A549 (cell line): ENCODE measurements around the gene HLCS. TPM values are rescaled to one million over a fixed set of nuclear protein-coding genes. Genes with fewer than 3 reads are reported as not detected.

Source experiments
- ATAC-seq, 2 experiments: fragments of 200-7000 bp in 1 of 2; fragments of >200 bp in 1 of 2; cut with Nextera tagmentation in 1 of 2; cut with Tn5 transposase in 1 of 2; 3 replicates each; pipeline versions ENCODE4 v1.8.0 to v1.9.1; 2018 to 2020; ENCODE audit warnings: mild to moderate bottlenecking in 1 of 2, moderate library complexity in 1 of 2
- CTCF ChIA-PET: fragments of 300-600 bp; sonication (Branson Sonifier 250); formaldehyde crosslinking; extraction: SDS; loops from one replicate; lab custom pipeline; 2021; ENCODE audit warnings: antibody characterized with exemption, inconsistent platforms; lab: Yijun Ruan, JAX
- POLR2A ChIA-PET: fragments of 350-600 bp; formaldehyde crosslinking; extraction: SDS; loops from one replicate; lab custom pipeline; 2021; ENCODE audit warnings: antibody characterized with exemption, inconsistent platforms; lab: Yijun Ruan, JAX
- DNase-seq, 2 experiments: peaks; one replicate each; pipeline versions ENCODE4 v3.0.0 to v3.0.0-alpha.2; 2011 to 2016; ENCODE audit warnings: low read depth in 1 of 2, low spot score in 1 of 2
- FAIRE-seq: peaks from 2 replicates; lab custom pipeline; 2011; peaks lifted over from hg19 to GRCh38; lab: Jason Lieb, UNC
- H3K27ac ChIP-seq, 2 experiments: fragments of >200 bp; sonication (Bioruptor Twin); formaldehyde crosslinking; 3 replicates each; pipeline ENCODE4 v1.5.1; 2016 to 2017
- H3K4me1 ChIP-seq: fragments of >200 bp; sonication (Bioruptor Twin); formaldehyde crosslinking; 3 replicates; pipeline ENCODE4 v1.6.1; 2016
- H3K4me2 ChIP-seq: fragments of >200 bp; sonication (Bioruptor Twin); formaldehyde crosslinking; 3 replicates; pipeline ENCODE4 v1.6.1; 2016
- H3K4me3 ChIP-seq: fragments of >200 bp; sonication (Bioruptor Twin); formaldehyde crosslinking; 3 replicates; pipeline ENCODE4 v1.5.1; 2016
- H3K9me3 ChIP-seq: fragments of >200 bp; sonication (Bioruptor Twin); formaldehyde crosslinking; 3 replicates; pipeline ENCODE4 v1.6.1; 2016
- ATOH8 ChIP-seq: fragments of 250-450 bp; sonication (Bioruptor Pico); IDR thresholded peaks from 2 replicates; pipeline ENCODE4 v1.5.0; 2020; ENCODE audit warnings: low read depth, mild to moderate bottlenecking, moderate library complexity
- CHD2 ChIP-seq: fragments of 150-350 bp; IDR thresholded peaks from 2 replicates; pipeline ENCODE4 v1.6.1; 2014; ENCODE audit warnings: low read length; ENCODE audit not compliant: partially characterized antibody
- EHF ChIP-seq: fragments of 250-450 bp; sonication (Bioruptor Pico); IDR thresholded peaks from 2 replicates; pipeline ENCODE4 v1.5.0; 2020; ENCODE audit warnings: mild to moderate bottlenecking
- EHMT2 ChIP-seq: fragments of 200-600 bp; sonication (generic); IDR thresholded peaks from 2 replicates; pipeline ENCODE4 v1.6.1; 2016; ENCODE audit warnings: antibody characterized with exemption, low read depth, mild to moderate bottlenecking, moderate library complexity
- EP300 ChIP-seq, 2 experiments: fragments of >200 bp; sonication (Bioruptor Twin); formaldehyde crosslinking; IDR thresholded peaks; 2 replicates in 1 of 2; 3 replicates in 1 of 2; pipeline ENCODE4 v1.6.1; 2016 to 2017
- ESRRA ChIP-seq: fragments of 150-350 bp; IDR thresholded peaks from 2 replicates; pipeline ENCODE4 v1.6.1; 2014; ENCODE audit warnings: mild to moderate bottlenecking, low read length, borderline replicate concordance
- GATA3 ChIP-seq: IDR thresholded peaks from 2 replicates; pipeline ENCODE4 v1.6.1; 2012; ENCODE audit warnings: borderline replicate concordance
- NFE2L2 ChIP-seq: fragments of 150-350 bp; conservative IDR thresholded peaks from 2 replicates; pipeline ENCODE4 v1.6.1; 2014; ENCODE audit warnings: low read length
- PBX3 ChIP-seq: IDR thresholded peaks from 2 replicates; pipeline ENCODE4 v1.6.1; 2012
- PHF8 ChIP-seq: fragments of 200-600 bp; sonication (generic); IDR thresholded peaks from 2 replicates; pipeline ENCODE4 v1.6.1; 2016; ENCODE audit warnings: low read depth, mild to moderate bottlenecking, antibody characterized with exemption, moderate library complexity, borderline replicate concordance
- POLR2AphosphoS2 ChIP-seq: conservative IDR thresholded peaks from 2 replicates; pipeline ENCODE4 v1.6.1; 2012; ENCODE audit warnings: low read length, improper control_type of control experiment, inconsistent platforms
- RAD21 ChIP-seq, 2 experiments: fragments of >200 bp in 1 of 2; sonication (Bioruptor Twin) in 1 of 2; formaldehyde crosslinking in 1 of 2; IDR thresholded peaks in 1 of 2; conservative IDR thresholded peaks in 1 of 2; 2 replicates in 1 of 2; 3 replicates in 1 of 2; pipeline ENCODE4 v1.6.1; 2012 to 2018; ENCODE audit warnings: inconsistent platforms in 1 of 2
- RARB ChIP-seq: fragments of 250-450 bp; sonication (Bioruptor Pico); IDR thresholded peaks from 2 replicates; pipeline ENCODE4 v1.8.0; 2021; ENCODE audit warnings: mild to moderate bottlenecking, moderate library complexity
- RNF2 ChIP-seq: fragments of 200-600 bp; sonication (generic); IDR thresholded peaks from 2 replicates; pipeline ENCODE4 v1.6.1; 2016; ENCODE audit warnings: low read depth, mild to moderate bottlenecking, antibody characterized with exemption, moderate library complexity, borderline replicate concordance
- TFCP2L1 ChIP-seq: fragments of 250-450 bp; sonication (Bioruptor Pico); IDR thresholded peaks from 2 replicates; pipeline ENCODE4 v1.5.0; 2021; ENCODE audit warnings: mild to moderate bottlenecking
- USF2 ChIP-seq: fragments of 450-650 bp; IDR thresholded peaks from 2 replicates; pipeline ENCODE4 v1.6.1; 2014; ENCODE audit warnings: antibody characterized with exemption
- WGBS: methylation state at CpG from one replicate; pipeline ENCODE4 v1.1.6; 2017; ENCODE audit errors: missing lambda C conversion rate; 5-methylcytosine and 5-hydroxymethylcytosine counted together
- polyA plus RNA-seq, 4 experiments: library from polyadenylated mRNA; depleted of rRNA in 3 of 4; stranded (reverse); fragments of >200 nt; fragmentation: RNase III in 1 of 4; extraction: RNeasy Plus Mini Kit Qiagen cat#74134 plus additional on column Dnase treatment in 1 of 4; gene quantifications; 2 replicates in 3 of 4; 3 replicates in 1 of 4; pipeline ENCODE4 v1.2.3, GENCODE V29; 2011 to 2017
- TF ChIP-seq, protein P1 (sequence below): IDR thresholded peaks from 2 replicates; pipeline ENCODE4 v1.6.1; 2012; ENCODE audit warnings: low read depth, borderline replicate concordance
- TF ChIP-seq, protein P2 (sequence below): fragments of >200 bp; sonication (Bioruptor Twin); formaldehyde crosslinking; IDR thresholded peaks from 3 replicates; pipeline ENCODE4 v1.6.1; 2016
- TF ChIP-seq, protein P3 (sequence below): IDR thresholded peaks from 2 replicates; pipeline ENCODE4 v1.6.1; 2012
- TF ChIP-seq, protein P4 (sequence below): fragments of >200 bp; sonication (Bioruptor Twin); formaldehyde crosslinking; IDR thresholded peaks from 3 replicates; pipeline ENCODE4 v1.5.1; 2016
- TF ChIP-seq, protein P5 (sequence below): fragments of 250-450 bp; sonication (Bioruptor Pico); IDR thresholded peaks from 2 replicates; pipeline ENCODE4 v1.5.0; 2021; ENCODE audit warnings: mild to moderate bottlenecking, moderate library complexity, borderline replicate concordance

HLCS gene
- polyA plus RNA-seq, 2 of the 4 experiments (the other 2 are of a cell fraction), result 8.4 to 24.3 TPM

- no peaks in the 10 kb centered on the region for H3K9me3 ChIP-seq
- no peak overlapping the region for H3K4me2 ChIP-seq
- ChIA-PET CTCF (no interaction called here), POLR2A (no interaction called here)
- TF ChIP-seq CHD2 (no peak), RNF2 (no peak), USF2 (no peak), EP300 (IDR thresholded peaks at IDR 0.05) (no peak), ESRRA (no peak), NFE2L2 (no peak), TFCP2L1 (CRISPR knock-in tag) (no peak), EHMT2 (no peak), PBX3 (no peak), POLR2AphosphoS2 (no peak), EHF (CRISPR knock-in tag) (no peak)
- TF ChIP-seq, protein P1, sequence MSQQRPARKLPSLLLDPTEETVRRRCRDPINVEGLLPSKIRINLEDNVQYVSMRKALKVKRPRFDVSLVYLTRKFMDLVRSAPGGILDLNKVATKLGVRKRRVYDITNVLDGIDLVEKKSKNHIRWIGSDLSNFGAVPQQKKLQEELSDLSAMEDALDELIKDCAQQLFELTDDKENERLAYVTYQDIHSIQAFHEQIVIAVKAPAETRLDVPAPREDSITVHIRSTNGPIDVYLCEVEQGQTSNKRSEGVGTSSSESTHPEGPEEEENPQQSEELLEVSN, result no peak
- 0 out of 6 replicates have a peak overlapping the region, but pooled peaks of 1 of the 2 experiments have one; percentile 36 for H3K27ac ChIP-seq
- ATAC-seq (no peak), DNase-seq (no peak), FAIRE-seq (no peak)
- H3K4me3 ChIP-seq, result no peak overlapping the region
- WGBS, result 88% methylated on average over 2 of the region's 2 CpGs
- H3K4me1 ChIP-seq, result peaks cover 28% of the 10 kb centered on the region
These were observed 215.9 kb downstream of the HLCS start for GRCh38 chr21:36750576-36750959.

GRCh38 chr21:36749935-36750575, 216.4 kb downstream of the HLCS start:
- WGBS, result 89% methylated on average over 14 of the region's 14 CpGs
- TF ChIP-seq, protein P2, sequence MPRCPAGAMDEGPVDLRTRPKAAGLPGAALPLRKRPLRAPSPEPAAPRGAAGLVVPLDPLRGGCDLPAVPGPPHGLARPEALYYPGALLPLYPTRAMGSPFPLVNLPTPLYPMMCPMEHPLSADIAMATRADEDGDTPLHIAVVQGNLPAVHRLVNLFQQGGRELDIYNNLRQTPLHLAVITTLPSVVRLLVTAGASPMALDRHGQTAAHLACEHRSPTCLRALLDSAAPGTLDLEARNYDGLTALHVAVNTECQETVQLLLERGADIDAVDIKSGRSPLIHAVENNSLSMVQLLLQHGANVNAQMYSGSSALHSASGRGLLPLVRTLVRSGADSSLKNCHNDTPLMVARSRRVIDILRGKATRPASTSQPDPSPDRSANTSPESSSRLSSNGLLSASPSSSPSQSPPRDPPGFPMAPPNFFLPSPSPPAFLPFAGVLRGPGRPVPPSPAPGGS, result no peak
- TF ChIP-seq GATA3 (no peak), RARB (CRISPR knock-in tag) (no peak), PHF8 (no peak)
- TF ChIP-seq, protein P3, sequence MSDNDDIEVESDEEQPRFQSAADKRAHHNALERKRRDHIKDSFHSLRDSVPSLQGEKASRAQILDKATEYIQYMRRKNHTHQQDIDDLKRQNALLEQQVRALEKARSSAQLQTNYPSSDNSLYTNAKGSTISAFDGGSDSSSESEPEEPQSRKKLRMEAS, result no peak
- ATAC-seq (peak; percentile 42 to 43; a peak in 3 of 6 replicates), FAIRE-seq (no peak), DNase-seq (peak in 1 of 2 experiments; percentile 56)
- no peak overlapping the region for H3K4me3 ChIP-seq
- peaks cover 28% of the 10 kb centered on the region for H3K4me1 ChIP-seq
- no peaks in the 10 kb centered on the region for H3K9me3 ChIP-seq
- no peak overlapping the region for H3K4me2 ChIP-seq
- H3K27ac ChIP-seq, result 0 out of 6 replicates have a peak overlapping the region, but pooled peaks of 1 of the 2 experiments have one; percentile 36
- CTCF ChIA-PET, result interaction anchor here (0.8 kb wide), 1 partner anchor 9 kb away, joined by 3 read pairs; no protein-coding TSS in a partner anchor
- POLR2A ChIA-PET, result no interaction called here

- Histone ChIP-seq H3K4me3 (no peak overlapping the region; the same call in 2 of the 3 replicates), H3K4me2 (peak overlapping the region; percentile 26; the same call in 1 of the 3 replicates), H3K9me3 (no peaks in the 10 kb centered on the region), H3K27ac (peak overlapping the region; percentile 44 to 81; a peak in 4 of 6 replicates), H3K4me1 (peaks cover 12% of the 10 kb centered on the region)
- no peak for FAIRE-seq
- 74% methylated on average over 26 of the region's 80 CpGs for WGBS
- POLR2A ChIA-PET, result no interaction called here
- 0 out of 6 replicates have a peak, but pooled peaks of 1 of the 2 experiments have one; percentile 41 for ATAC-seq
- CTCF ChIA-PET, result interaction anchor here (1.2 kb wide), 1 partner anchor 13 kb away, joined by 3 read pairs; no protein-coding TSS in a partner anchor
- DNase-seq, result no peak
- TF ChIP-seq RAD21 (conservative IDR thresholded peaks at IDR 0.05 in 1 of 2, IDR thresholded peaks at IDR 0.05 in 1 of 2) (no peak), NFE2L2 (no peak), ATOH8 (CRISPR knock-in tag) (no peak)
- TF ChIP-seq, protein P4, sequence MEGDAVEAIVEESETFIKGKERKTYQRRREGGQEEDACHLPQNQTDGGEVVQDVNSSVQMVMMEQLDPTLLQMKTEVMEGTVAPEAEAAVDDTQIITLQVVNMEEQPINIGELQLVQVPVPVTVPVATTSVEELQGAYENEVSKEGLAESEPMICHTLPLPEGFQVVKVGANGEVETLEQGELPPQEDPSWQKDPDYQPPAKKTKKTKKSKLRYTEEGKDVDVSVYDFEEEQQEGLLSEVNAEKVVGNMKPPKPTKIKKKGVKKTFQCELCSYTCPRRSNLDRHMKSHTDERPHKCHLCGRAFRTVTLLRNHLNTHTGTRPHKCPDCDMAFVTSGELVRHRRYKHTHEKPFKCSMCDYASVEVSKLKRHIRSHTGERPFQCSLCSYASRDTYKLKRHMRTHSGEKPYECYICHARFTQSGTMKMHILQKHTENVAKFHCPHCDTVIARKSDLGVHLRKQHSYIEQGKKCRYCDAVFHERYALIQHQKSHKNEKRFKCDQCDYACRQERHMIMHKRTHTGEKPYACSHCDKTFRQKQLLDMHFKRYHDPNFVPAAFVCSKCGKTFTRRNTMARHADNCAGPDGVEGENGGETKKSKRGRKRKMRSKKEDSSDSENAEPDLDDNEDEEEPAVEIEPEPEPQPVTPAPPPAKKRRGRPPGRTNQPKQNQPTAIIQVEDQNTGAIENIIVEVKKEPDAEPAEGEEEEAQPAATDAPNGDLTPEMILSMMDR, result no peak; the same call in 2 of the 3 replicates
- TF ChIP-seq, protein P1, result no peak
- TF ChIP-seq, protein P5, sequence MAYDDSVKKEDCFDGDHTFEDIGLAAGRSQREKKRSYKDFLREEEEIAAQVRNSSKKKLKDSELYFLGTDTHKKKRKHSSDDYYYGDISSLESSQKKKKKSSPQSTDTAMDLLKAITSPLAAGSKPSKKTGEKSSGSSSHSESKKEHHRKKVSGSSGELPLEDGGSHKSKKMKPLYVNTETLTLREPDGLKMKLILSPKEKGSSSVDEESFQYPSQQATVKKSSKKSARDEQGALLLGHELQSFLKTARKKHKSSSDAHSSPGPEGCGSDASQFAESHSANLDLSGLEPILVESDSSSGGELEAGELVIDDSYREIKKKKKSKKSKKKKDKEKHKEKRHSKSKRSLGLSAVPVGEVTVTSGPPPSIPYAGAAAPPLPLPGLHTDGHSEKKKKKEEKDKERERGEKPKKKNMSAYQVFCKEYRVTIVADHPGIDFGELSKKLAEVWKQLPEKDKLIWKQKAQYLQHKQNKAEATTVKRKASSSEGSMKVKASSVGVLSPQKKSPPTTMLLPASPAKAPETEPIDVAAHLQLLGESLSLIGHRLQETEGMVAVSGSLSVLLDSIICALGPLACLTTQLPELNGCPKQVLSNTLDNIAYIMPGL (CRISPR knock-in tag), result no peak
These were observed 218.6 kb downstream of the HLCS start for GRCh38 chr21:36747815-36748383.
